HepG2 (cell line): ENCODE measurements around the gene UQCRC1. TPM values are rescaled to one million over a fixed set of nuclear protein-coding genes. Genes with fewer than 3 reads are reported as not detected.

Experiments used
- ATAC-seq: fragments of 200-7000 bp; cut with Tn5 transposase; 3 replicates; pipeline ENCODE4 v1.9.1; 2020; ENCODE audit warnings: mild to moderate bottlenecking, moderate library complexity
- BruUV-seq: library from RNA; stranded (reverse); fragments of 400-500 nt; replicated peaks from 2 replicates; lab custom pipeline; 2021; lab: Mats Ljungman, UMichigan
- CTCF ChIA-PET: fragments of 300-600 bp; formaldehyde crosslinking; extraction: SDS; loops from one replicate; lab custom pipeline; 2021; ENCODE audit warnings: low total read pairs, inconsistent platforms, low intra/inter-chr PET ratio; lab: Yijun Ruan, JAX
- POLR2A ChIA-PET: fragments of 350-600 bp; sonication (Branson Sonifier 250); formaldehyde crosslinking; loops from one replicate; lab custom pipeline; 2020; ENCODE audit warnings: antibody characterized with exemption, inconsistent platforms; lab: Yijun Ruan, JAX
- DNase-seq: peaks from one replicate; pipeline ENCODE4 v3.0.0-alpha.2; 2015; ENCODE audit warnings: low spot score
- FAIRE-seq: peaks from 3 replicates; lab custom pipeline; 2011; peaks lifted over from hg19 to GRCh38; lab: Jason Lieb, UNC
- H2AFZ ChIP-seq: one replicate; pipeline ENCODE4 v1.6.1; 2011; ENCODE audit warnings: low read length, inconsistent platforms
- H3K27ac ChIP-seq: fragments of 300-600 bp; 3 replicates; pipeline ENCODE4 v1.8.0; 2011; ENCODE audit warnings: mixed run types, mild to moderate bottlenecking, mixed read lengths, low read length, inconsistent platforms; ENCODE audit not compliant: insufficient read depth; ENCODE audit errors: extremely low read length
- H3K27me3 ChIP-seq, 2 experiments: fragments of 200-600 bp in 1 of 2; 2 replicates in 1 of 2; 3 replicates in 1 of 2; pipeline versions ENCODE4 v1.6.0 to v1.8.0; 2011; ENCODE audit warnings: low read length in 2 of 2, mild to moderate bottlenecking in 2 of 2, moderate library complexity in 2 of 2, inconsistent platforms in 1 of 2; ENCODE audit not compliant: insufficient read depth in 2 of 2, control insufficient read depth in 1 of 2
- H3K36me3 ChIP-seq, 2 experiments: fragments of 200-600 bp in 1 of 2; replicated peaks in 1 of 2; 2 replicates in 1 of 2; 3 replicates in 1 of 2; pipeline versions ENCODE4 v1.5.1 to v1.8.0; 2011; ENCODE audit warnings: low read length in 2 of 2, inconsistent platforms in 1 of 2; ENCODE audit not compliant: insufficient read depth in 2 of 2, control insufficient read depth in 1 of 2
- H3K4me1 ChIP-seq: 2 replicates; pipeline ENCODE4 v1.5.1; 2012; ENCODE audit warnings: low read length, inconsistent platforms; ENCODE audit not compliant: insufficient read depth
- H3K4me2 ChIP-seq: 2 replicates; pipeline ENCODE4 v1.6.0; 2011; ENCODE audit warnings: low read depth, low read length, inconsistent platforms
- H3K4me3 ChIP-seq, 3 experiments: fragments of 200-600 bp in 1 of 3; sonication (generic), shearing (Covaris generic) in 1 of 3; replicated peaks in 1 of 3; 2 replicates each; pipeline ENCODE4 v1.5.1; 2011 to 2016; ENCODE audit warnings: low read length in 3 of 3, inconsistent platforms in 2 of 3, low read depth in 2 of 3, mild to moderate bottlenecking in 2 of 3, control low read depth in 1 of 3, mixed read lengths in 1 of 3; ENCODE audit not compliant: insufficient read depth in 1 of 3
- H3K79me2 ChIP-seq: one replicate; pipeline ENCODE4 v1.6.1; 2011; ENCODE audit warnings: low read length, inconsistent platforms; ENCODE audit not compliant: insufficient read depth
- H3K9ac ChIP-seq: 2 replicates; pipeline ENCODE4 v1.6.0; 2011; ENCODE audit warnings: mild to moderate bottlenecking, low read depth, low read length, inconsistent platforms; ENCODE audit not compliant: insufficient read depth
- H3K9me3 ChIP-seq: 2 replicates; pipeline ENCODE4 v1.5.1; 2012; ENCODE audit warnings: mild to moderate bottlenecking, low read length
- H4K20me1 ChIP-seq: 2 replicates; pipeline ENCODE4 v1.6.0; 2011; ENCODE audit warnings: inconsistent platforms, mild to moderate bottlenecking, low read length, moderate library complexity; ENCODE audit not compliant: insufficient read depth
- BORCS8-MEF2B ChIP-seq: sonication (generic); formaldehyde crosslinking; IDR thresholded peaks from 2 replicates; pipeline ENCODE4 v1.8.0; 2022; ENCODE audit warnings: mild to moderate bottlenecking, missing genetic modification reagents
- HOXA5 ChIP-seq: sonication (generic); formaldehyde crosslinking; IDR thresholded peaks from 2 replicates; pipeline ENCODE4 v1.4.0; 2020; ENCODE audit warnings: missing genetic modification reagents
- HOXA9 ChIP-seq: sonication (generic); formaldehyde crosslinking; IDR thresholded peaks from 2 replicates; pipeline ENCODE4 v1.8.1; 2022; ENCODE audit warnings: missing genetic modification reagents, mild to moderate bottlenecking, moderate library complexity, borderline replicate concordance
- JUN ChIP-seq: sonication (generic); formaldehyde crosslinking; IDR thresholded peaks from 2 replicates; pipeline ENCODE4 v1.4.0; 2020; ENCODE audit warnings: mild to moderate bottlenecking, missing genetic modification reagents
- KLF16 ChIP-seq, 2 experiments: sonication (generic) in 1 of 2; formaldehyde crosslinking in 1 of 2; IDR thresholded peaks; 2 replicates each; pipeline versions ENCODE4 v1.6.1 to v1.8.0; 2016 to 2023; ENCODE audit warnings: missing genetic modification reagents in 2 of 2, missing compliant biosample characterization in 1 of 2
- KMT2B ChIP-seq: IDR thresholded peaks from 2 replicates; pipeline ENCODE4 v1.6.1; 2016; ENCODE audit warnings: missing genetic modification reagents, missing compliant biosample characterization
- LBX2 ChIP-seq: sonication (generic); formaldehyde crosslinking; IDR thresholded peaks from 2 replicates; pipeline ENCODE4 v1.5.0; 2020; ENCODE audit warnings: missing genetic modification reagents, mild to moderate bottlenecking, borderline replicate concordance
- RFX3 ChIP-seq: IDR thresholded peaks from 2 replicates; pipeline ENCODE4 v1.6.1; 2016; ENCODE audit warnings: missing biosample characterization, missing genetic modification reagents
- ZMAT3 ChIP-seq: sonication (generic); formaldehyde crosslinking; conservative IDR thresholded peaks from 2 replicates; pipeline ENCODE4 v1.7.0; 2021; ENCODE audit warnings: missing genetic modification reagents
- ZNF7 ChIP-seq: IDR thresholded peaks from 2 replicates; pipeline ENCODE4 v1.6.1; 2016; ENCODE audit warnings: missing biosample characterization, missing genetic modification reagents
- ZNF720 ChIP-seq: sonication (generic); formaldehyde crosslinking; IDR thresholded peaks from 2 replicates; pipeline ENCODE4 v1.4.0; 2020; ENCODE audit warnings: missing genetic modification reagents
- ZNF773 ChIP-seq: sonication (generic); formaldehyde crosslinking; IDR thresholded peaks from 2 replicates; pipeline ENCODE4 v1.4.0; 2020; ENCODE audit warnings: missing genetic modification reagents, borderline replicate concordance
- ZNF891 ChIP-seq: sonication (generic); formaldehyde crosslinking; IDR thresholded peaks from 2 replicates; pipeline ENCODE4 v1.5.0; 2020; ENCODE audit warnings: mild to moderate bottlenecking, missing genetic modification reagents
- ZSCAN22 ChIP-seq: sonication (generic); formaldehyde crosslinking; IDR thresholded peaks from 2 replicates; pipeline ENCODE4 v1.4.0; 2020; ENCODE audit warnings: mild to moderate bottlenecking, missing genetic modification reagents
- WGBS: methylation state at CpG from one replicate; pipeline ENCODE4 v1.1.6; 2017; ENCODE audit warnings: low lambda C conversion rate; 5-methylcytosine and 5-hydroxymethylcytosine counted together
- in situ Hi-C: cut with HindIII; loops from 2 replicates; pipeline ENCODE4 v1.10.0; 2017; ENCODE audit warnings: low pct_unique_long_range_greater_than_20kb; ENCODE audit not compliant: extremely low pct_ligation_motif_present
- intact Hi-C: fragments of 100-400 bp; cut with micrococcal nuclease; formaldehyde crosslinking; loops from one replicate; pipeline ENCODE4 v1.10.0; 2022; ENCODE audit not compliant: unreplicated experiment
- polyA plus RNA-seq, 8 experiments: library from polyadenylated mRNA; depleted of rRNA in 3 of 8; stranded (reverse) in 7 of 8; unstranded in 1 of 8; fragments of >200 nt; fragmentation: Illumina TruSeq in 4 of 8; extraction: Trizol in 4 of 8; gene quantifications; 2 replicates each; pipeline versions ENCODE4 v1.2.1 to v1.2.3, GENCODE V29; 2011 to 2016; ENCODE audit warnings: low read depth in 4 of 8, missing spikeins in 1 of 8, mixed read lengths in 1 of 8; ENCODE audit not compliant: insufficient read depth in 1 of 8
- total RNA-seq, 5 experiments: library from RNA; depleted of rRNA; stranded (reverse); fragments of >200 nt; fragmentation: Illumina TruSeq; extraction: Trizol; gene quantifications; 2 replicates each; pipeline ENCODE4 v1.2.3, GENCODE V29; 2016; ENCODE audit warnings: low read depth in 1 of 5
- TF ChIP-seq, protein P1 (sequence below): sonication (generic); formaldehyde crosslinking; IDR thresholded peaks from 2 replicates; pipeline ENCODE4 v1.4.0; 2020; ENCODE audit warnings: missing genetic modification reagents
- TF ChIP-seq, protein P2 (sequence below): sonication (generic); formaldehyde crosslinking; IDR thresholded peaks from 2 replicates; pipeline ENCODE4 v1.5.1; 2020; ENCODE audit warnings: missing genetic modification reagents, mild to moderate bottlenecking, borderline replicate concordance
- TF ChIP-seq, protein P3 (sequence below): sonication (generic); formaldehyde crosslinking; IDR thresholded peaks from 2 replicates; pipeline ENCODE4 v1.4.0; 2020; ENCODE audit warnings: mild to moderate bottlenecking, missing genetic modification reagents

Gene UQCRC1
- total and polyA plus RNA-seq, 2 of the 13 experiments (the other 11 are each of a cell fraction or from before 2014, with no cell fraction given): 316 to 680 TPM

GRCh38 chr3:48592519-48593087 is 16.8 kb downstream of the UQCRC1 start (continued):
- TF ChIP-seq, protein P1, sequence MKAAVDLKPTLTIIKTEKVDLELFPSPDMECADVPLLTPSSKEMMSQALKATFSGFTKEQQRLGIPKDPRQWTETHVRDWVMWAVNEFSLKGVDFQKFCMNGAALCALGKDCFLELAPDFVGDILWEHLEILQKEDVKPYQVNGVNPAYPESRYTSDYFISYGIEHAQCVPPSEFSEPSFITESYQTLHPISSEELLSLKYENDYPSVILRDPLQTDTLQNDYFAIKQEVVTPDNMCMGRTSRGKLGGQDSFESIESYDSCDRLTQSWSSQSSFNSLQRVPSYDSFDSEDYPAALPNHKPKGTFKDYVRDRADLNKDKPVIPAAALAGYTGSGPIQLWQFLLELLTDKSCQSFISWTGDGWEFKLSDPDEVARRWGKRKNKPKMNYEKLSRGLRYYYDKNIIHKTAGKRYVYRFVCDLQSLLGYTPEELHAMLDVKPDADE (CRISPR knock-in tag): no peak
- TF ChIP-seq ZNF720 (no peak), ZNF773 (CRISPR knock-in tag) (no peak), KLF16 (CRISPR knock-in tag; IDR thresholded peaks at IDR 0.05) (no peak)

DNA sequence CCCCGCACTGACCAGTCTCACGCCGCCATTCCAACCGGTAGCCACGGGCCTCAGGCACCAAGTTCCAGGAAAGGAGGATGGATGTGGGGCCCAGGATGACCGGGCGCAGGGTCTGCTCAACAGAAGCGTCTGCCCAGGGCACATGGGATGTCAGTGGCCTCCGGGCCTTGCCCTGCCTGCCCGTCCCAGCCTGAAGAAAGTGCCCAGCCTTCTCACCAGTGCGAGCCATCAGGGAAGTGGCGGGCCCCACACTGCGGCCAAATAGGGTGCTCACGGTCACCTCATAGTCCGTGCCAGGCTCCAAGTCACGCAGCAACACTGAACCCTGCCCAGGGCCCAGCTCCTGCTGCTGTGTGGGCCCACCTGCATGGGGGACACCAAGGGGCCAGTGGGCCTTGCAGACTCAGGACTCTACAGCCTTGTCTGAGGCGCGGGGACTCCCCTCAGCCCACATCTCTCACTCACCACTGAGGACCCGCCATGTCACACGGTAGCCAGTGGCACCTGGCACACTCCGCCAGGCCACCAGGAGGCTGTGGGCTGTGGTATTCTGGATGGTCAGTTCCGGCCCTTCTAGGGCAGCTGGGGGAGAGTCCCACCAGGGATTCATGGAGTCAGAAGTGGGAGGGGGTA is 17.4 kb downstream of the UQCRC1 start:
- Histone ChIP-seq H2AFZ (no peak overlapping the region), H3K9ac (no peak overlapping the region), H3K36me3 (no peaks in the 10 kb centered on the region; a peak in 1 of 5 replicates), H3K4me1 (peaks cover 33% of the 10 kb centered on the region), H4K20me1 (no peaks in the 10 kb centered on the region), H3K9me3 (no peaks in the 10 kb centered on the region), H3K4me3 (no peak overlapping the region), H3K79me2 (no peaks in the 10 kb centered on the region), H3K27ac (no peak overlapping the region), H3K4me2 (no peak overlapping the region), H3K27me3 (0 out of 5 replicates have a peak, but pooled peaks cover 0 to 4% of the 10 kb centered on the region in 2 experiments)
- CTCF ChIA-PET: no interaction called here
- POLR2A ChIA-PET: no interaction called here
- WGBS: 85% methylated on average over 14 of the region's 22 CpGs
- in situ Hi-C loops (no loop called here), intact Hi-C loops (no loop called here)
- BruUV-seq: no TSS peak
- no peak for ATAC-seq
- no peak for DNase-seq
- no peak for FAIRE-seq
- TF ChIP-seq ZMAT3: no peak
- TF ChIP-seq, protein P2, sequence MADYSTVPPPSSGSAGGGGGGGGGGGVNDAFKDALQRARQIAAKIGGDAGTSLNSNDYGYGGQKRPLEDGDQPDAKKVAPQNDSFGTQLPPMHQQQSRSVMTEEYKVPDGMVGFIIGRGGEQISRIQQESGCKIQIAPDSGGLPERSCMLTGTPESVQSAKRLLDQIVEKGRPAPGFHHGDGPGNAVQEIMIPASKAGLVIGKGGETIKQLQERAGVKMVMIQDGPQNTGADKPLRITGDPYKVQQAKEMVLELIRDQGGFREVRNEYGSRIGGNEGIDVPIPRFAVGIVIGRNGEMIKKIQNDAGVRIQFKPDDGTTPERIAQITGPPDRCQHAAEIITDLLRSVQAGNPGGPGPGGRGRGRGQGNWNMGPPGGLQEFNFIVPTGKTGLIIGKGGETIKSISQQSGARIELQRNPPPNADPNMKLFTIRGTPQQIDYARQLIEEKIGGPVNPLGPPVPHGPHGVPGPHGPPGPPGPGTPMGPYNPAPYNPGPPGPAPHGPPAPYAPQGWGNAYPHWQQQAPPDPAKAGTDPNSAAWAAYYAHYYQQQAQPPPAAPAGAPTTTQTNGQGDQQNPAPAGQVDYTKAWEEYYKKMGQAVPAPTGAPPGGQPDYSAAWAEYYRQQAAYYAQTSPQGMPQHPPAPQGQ: no peak
- no peak for TF ChIP-seq HOXA5
- TF ChIP-seq ZSCAN22 (CRISPR knock-in tag): no peak
- TF ChIP-seq RFX3: no peak
- no peak for TF ChIP-seq JUN (CRISPR knock-in tag)
- no peak for TF ChIP-seq BORCS8-MEF2B (CRISPR knock-in tag)
- no peak for TF ChIP-seq ZNF891 (CRISPR knock-in tag)
- TF ChIP-seq HOXA9 (CRISPR knock-in tag): no peak
- TF ChIP-seq LBX2: no peak
- no peak for TF ChIP-seq KMT2B (CRISPR knock-in tag)
- no peak for TF ChIP-seq ZNF7 (CRISPR knock-in tag)
- TF ChIP-seq, protein P3, sequence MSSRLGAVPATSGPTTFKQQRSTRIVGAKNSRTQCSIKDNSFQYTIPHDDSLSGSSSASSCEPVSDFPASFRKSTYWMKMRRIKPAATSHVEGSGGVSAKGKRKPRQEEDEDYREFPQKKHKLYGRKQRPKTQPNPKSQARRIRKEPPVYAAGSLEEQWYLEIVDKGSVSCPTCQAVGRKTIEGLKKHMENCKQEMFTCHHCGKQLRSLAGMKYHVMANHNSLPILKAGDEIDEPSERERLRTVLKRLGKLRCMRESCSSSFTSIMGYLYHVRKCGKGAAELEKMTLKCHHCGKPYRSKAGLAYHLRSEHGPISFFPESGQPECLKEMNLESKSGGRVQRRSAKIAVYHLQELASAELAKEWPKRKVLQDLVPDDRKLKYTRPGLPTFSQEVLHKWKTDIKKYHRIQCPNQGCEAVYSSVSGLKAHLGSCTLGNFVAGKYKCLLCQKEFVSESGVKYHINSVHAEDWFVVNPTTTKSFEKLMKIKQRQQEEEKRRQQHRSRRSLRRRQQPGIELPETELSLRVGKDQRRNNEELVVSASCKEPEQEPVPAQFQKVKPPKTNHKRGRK (CRISPR knock-in tag): no peak
